Panc1 (cell line): ENCODE measurements around the gene TRPC6. TPM values are rescaled to one million over a fixed set of nuclear protein-coding genes. Genes with fewer than 3 reads are reported as not detected.

ENCODE experiments used
- ATAC-seq: fragments of 200-7000 bp; cut with Tn5 transposase; 2 replicates; pipeline ENCODE4 v1.9.1; 2020; ENCODE audit warnings: mild to moderate bottlenecking, moderate library complexity
- BruUV-seq: library from RNA; stranded (reverse); fragments of 400-500 nt; replicated peaks from 2 replicates; lab custom pipeline; 2021; lab: Mats Ljungman, UMichigan
- CTCF ChIA-PET: fragments of 300-600 bp; sonication (Branson Sonifier 250); formaldehyde crosslinking; loops from one replicate; lab custom pipeline; 2022; ENCODE audit warnings: antibody characterized with exemption; lab: Charles Lee
- POLR2A ChIA-PET: fragments of 300-600 bp; sonication (Branson Sonifier 250); formaldehyde crosslinking; loops from one replicate; lab custom pipeline; 2022; ENCODE audit warnings: antibody characterized with exemption; lab: Charles Lee
- DNase-seq: peaks from one replicate; pipeline ENCODE4 v3.0.0-alpha.2; 2010; ENCODE audit warnings: low read depth, low spot score
- H3K27ac ChIP-seq: 2 replicates; pipeline ENCODE4 v1.5.1; 2011; ENCODE audit warnings: mild to moderate bottlenecking, low read length, inconsistent platforms
- H3K27me3 ChIP-seq: fragments of 200-500 bp; sonication (Bioruptor generic); 2 replicates; pipeline ENCODE4 v1.6.0; 2014; ENCODE audit warnings: low read length, inconsistent platforms; ENCODE audit not compliant: control insufficient read depth, insufficient read depth
- H3K36me3 ChIP-seq: fragments of 200-500 bp; sonication (Bioruptor generic); 2 replicates; pipeline ENCODE4 v1.5.1; 2014; ENCODE audit warnings: inconsistent platforms, mild to moderate bottlenecking, low read length, moderate library complexity; ENCODE audit not compliant: control insufficient read depth, insufficient read depth
- H3K4me1 ChIP-seq: 2 replicates; pipeline ENCODE4 v1.5.1; 2011; ENCODE audit warnings: inconsistent platforms, mild to moderate bottlenecking, low read length, moderate library complexity; ENCODE audit not compliant: control insufficient read depth, insufficient read depth
- H3K4me3 ChIP-seq, 2 experiments: 2 replicates each; pipeline ENCODE4 v1.5.1; 2011 to 2012; ENCODE audit warnings: low read depth in 2 of 2, low read length in 2 of 2, mild to moderate bottlenecking in 2 of 2, inconsistent platforms in 1 of 2, moderate library complexity in 1 of 2
- H3K9me3 ChIP-seq: fragments of 200-500 bp; sonication (Bioruptor generic); 2 replicates; pipeline ENCODE4 v1.5.1; 2014; ENCODE audit warnings: low read depth, mild to moderate bottlenecking, inconsistent platforms, low read length, moderate library complexity; ENCODE audit not compliant: control insufficient read depth, insufficient read depth
- POLR2AphosphoS5 ChIP-seq: IDR thresholded peaks from 2 replicates; pipeline ENCODE4 v1.6.1; 2012; ENCODE audit warnings: mild to moderate bottlenecking, low read depth, low read length, moderate library complexity
- SIN3A ChIP-seq: IDR thresholded peaks from 2 replicates; pipeline ENCODE4 v1.6.1; 2012; ENCODE audit warnings: low read depth, mild to moderate bottlenecking, low read length, moderate library complexity, borderline replicate concordance; ENCODE audit not compliant: insufficient read depth
- TCF7L2 ChIP-seq: IDR thresholded peaks from 2 replicates; pipeline ENCODE4 v1.6.1; 2011; ENCODE audit warnings: mild to moderate bottlenecking, low read depth, low read length, inconsistent platforms
- in situ Hi-C: cut with HindIII; loops from 2 replicates; pipeline ENCODE4 v1.10.0; 2016; ENCODE audit warnings: low sequenced_read_pairs, low pct_unique_long_range_greater_than_20kb
- intact Hi-C: fragments of 100-400 bp; cut with micrococcal nuclease; formaldehyde crosslinking; loops from one replicate; pipeline ENCODE4 v1.10.0; 2022; ENCODE audit not compliant: unreplicated experiment
- total RNA-seq: library from RNA; stranded (reverse); gene quantifications from one replicate; pipeline ENCODE4 v1.2.1, GENCODE V29; 2021; ENCODE audit not compliant: unreplicated experiment
- TF ChIP-seq, protein P1 (sequence below): fragments of 450-650 bp; IDR thresholded peaks from 2 replicates; pipeline ENCODE4 v1.5.1; 2017; ENCODE audit warnings: mild to moderate bottlenecking
- TF ChIP-seq, protein P2 (sequence below), 2 experiments: IDR thresholded peaks; 2 replicates each; pipeline ENCODE4 v1.6.1; 2011 to 2012; ENCODE audit warnings: low read depth in 2 of 2, control low read depth in 1 of 2, low read length in 1 of 2, mild to moderate bottlenecking in 1 of 2, moderate library complexity in 1 of 2; ENCODE audit not compliant: insufficient read depth in 1 of 2

Gene TRPC6
- total RNA-seq, 1 experiment from 2014 or later, result not detected

DNA sequence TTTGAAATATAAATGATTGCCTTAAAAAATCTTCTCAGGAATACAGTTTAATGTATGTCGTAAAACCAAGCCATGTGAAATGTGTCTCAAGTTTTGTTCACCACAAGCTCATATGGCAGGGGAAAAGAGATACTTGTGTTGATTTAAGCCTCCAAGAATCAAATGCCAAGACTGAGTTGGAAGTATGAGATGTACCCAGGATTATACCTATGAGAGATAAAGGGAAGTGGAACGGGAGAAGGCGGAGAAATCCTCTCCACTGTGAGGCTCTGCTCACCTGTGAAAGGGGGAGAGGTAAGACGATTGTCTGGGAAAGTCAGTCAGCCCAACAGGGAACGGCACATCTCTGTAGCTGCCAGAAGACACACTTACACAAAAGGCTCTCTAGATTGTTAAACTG, 124.8 kb downstream of the TRPC6 start:
- intact Hi-C loops, result loop anchor here (5.0 kb wide), 1 partner anchor 548 kb away; no protein-coding TSS in a partner anchor

DNA sequence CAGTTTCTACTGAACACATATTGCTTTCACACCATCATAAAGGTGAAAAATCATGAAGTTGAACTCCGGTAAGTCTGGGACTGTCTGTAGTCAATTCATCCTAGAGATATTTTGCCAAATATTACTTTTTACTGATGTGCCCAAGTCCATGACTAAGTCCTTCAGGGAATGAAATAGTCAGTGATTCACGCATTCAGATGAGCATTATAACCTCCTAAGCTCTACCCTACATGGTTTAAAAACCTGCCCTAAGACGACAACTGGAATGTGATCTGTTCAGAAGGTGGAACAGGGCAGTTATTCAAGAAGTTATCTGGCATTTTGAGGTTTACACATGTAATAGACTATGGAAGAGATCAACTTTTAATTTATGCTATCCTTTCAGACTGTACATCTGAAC, 125.6 kb downstream of the TRPC6 start:
- H3K36me3 ChIP-seq, result no peaks in the 10 kb centered on the region
- H3K4me3 ChIP-seq, result no peak overlapping the region
- no peaks in the 10 kb centered on the region for H3K9me3 ChIP-seq
- TF ChIP-seq TCF7L2 (no peak), SIN3A (no peak), POLR2AphosphoS5 (no peak)
- TF ChIP-seq, protein P1, sequence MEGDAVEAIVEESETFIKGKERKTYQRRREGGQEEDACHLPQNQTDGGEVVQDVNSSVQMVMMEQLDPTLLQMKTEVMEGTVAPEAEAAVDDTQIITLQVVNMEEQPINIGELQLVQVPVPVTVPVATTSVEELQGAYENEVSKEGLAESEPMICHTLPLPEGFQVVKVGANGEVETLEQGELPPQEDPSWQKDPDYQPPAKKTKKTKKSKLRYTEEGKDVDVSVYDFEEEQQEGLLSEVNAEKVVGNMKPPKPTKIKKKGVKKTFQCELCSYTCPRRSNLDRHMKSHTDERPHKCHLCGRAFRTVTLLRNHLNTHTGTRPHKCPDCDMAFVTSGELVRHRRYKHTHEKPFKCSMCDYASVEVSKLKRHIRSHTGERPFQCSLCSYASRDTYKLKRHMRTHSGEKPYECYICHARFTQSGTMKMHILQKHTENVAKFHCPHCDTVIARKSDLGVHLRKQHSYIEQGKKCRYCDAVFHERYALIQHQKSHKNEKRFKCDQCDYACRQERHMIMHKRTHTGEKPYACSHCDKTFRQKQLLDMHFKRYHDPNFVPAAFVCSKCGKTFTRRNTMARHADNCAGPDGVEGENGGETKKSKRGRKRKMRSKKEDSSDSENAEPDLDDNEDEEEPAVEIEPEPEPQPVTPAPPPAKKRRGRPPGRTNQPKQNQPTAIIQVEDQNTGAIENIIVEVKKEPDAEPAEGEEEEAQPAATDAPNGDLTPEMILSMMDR, result no peak
- TF ChIP-seq, protein P2, sequence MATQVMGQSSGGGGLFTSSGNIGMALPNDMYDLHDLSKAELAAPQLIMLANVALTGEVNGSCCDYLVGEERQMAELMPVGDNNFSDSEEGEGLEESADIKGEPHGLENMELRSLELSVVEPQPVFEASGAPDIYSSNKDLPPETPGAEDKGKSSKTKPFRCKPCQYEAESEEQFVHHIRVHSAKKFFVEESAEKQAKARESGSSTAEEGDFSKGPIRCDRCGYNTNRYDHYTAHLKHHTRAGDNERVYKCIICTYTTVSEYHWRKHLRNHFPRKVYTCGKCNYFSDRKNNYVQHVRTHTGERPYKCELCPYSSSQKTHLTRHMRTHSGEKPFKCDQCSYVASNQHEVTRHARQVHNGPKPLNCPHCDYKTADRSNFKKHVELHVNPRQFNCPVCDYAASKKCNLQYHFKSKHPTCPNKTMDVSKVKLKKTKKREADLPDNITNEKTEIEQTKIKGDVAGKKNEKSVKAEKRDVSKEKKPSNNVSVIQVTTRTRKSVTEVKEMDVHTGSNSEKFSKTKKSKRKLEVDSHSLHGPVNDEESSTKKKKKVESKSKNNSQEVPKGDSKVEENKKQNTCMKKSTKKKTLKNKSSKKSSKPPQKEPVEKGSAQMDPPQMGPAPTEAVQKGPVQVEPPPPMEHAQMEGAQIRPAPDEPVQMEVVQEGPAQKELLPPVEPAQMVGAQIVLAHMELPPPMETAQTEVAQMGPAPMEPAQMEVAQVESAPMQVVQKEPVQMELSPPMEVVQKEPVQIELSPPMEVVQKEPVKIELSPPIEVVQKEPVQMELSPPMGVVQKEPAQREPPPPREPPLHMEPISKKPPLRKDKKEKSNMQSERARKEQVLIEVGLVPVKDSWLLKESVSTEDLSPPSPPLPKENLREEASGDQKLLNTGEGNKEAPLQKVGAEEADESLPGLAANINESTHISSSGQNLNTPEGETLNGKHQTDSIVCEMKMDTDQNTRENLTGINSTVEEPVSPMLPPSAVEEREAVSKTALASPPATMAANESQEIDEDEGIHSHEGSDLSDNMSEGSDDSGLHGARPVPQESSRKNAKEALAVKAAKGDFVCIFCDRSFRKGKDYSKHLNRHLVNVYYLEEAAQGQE (IDR thresholded peaks at IDR 0.05; ENCODE audit: insufficient read depth in 1 of 2, low read depth in 2 of 2, low read length in 1 of 2), result no peak
- ATAC-seq (no peak), DNase-seq (no peak)
- in situ Hi-C loops (no loop called here), intact Hi-C loops (loop anchor here (5.0 kb wide), 1 partner anchor 549 kb away; no protein-coding TSS in a partner anchor)
- CTCF ChIA-PET, result interaction anchor here (1.5 kb wide), 1 partner anchor 403 kb away, joined by 5 read pairs; no protein-coding TSS in a partner anchor
- no peaks in the 10 kb centered on the region for H3K27me3 ChIP-seq
- no peak overlapping the region for H3K27ac ChIP-seq
- no TSS peak for BruUV-seq
- POLR2A ChIA-PET, result no interaction called here
- no peaks in the 10 kb centered on the region for H3K4me1 ChIP-seq

More for the DNA sequence above, 124.8 kb downstream of the TRPC6 start:
- Histone ChIP-seq H3K27me3 (no peaks in the 10 kb centered on the region), H3K4me1 (no peaks in the 10 kb centered on the region), H3K9me3 (no peaks in the 10 kb centered on the region), H3K27ac (no peak overlapping the region), H3K36me3 (no peaks in the 10 kb centered on the region), H3K4me3 (no peak overlapping the region)
- in situ Hi-C loops, result no loop called here
- POLR2A ChIA-PET, result no interaction called here
- ATAC-seq, result no peak
- CTCF ChIA-PET, result no interaction called here
- TF ChIP-seq POLR2AphosphoS5, result no peak
- no peak for TF ChIP-seq TCF7L2
- TF ChIP-seq, protein P2 (IDR thresholded peaks at IDR 0.05; ENCODE audit: insufficient read depth in 1 of 2, low read depth in 2 of 2, low read length in 1 of 2), result no peak
- TF ChIP-seq, protein P1, result no peak
- TF ChIP-seq SIN3A, result no peak
- BruUV-seq, result no TSS peak
- no peak for DNase-seq
